Measurements from ENCODE around the gene RCHY1.

Gene RCHY1

DNA sequence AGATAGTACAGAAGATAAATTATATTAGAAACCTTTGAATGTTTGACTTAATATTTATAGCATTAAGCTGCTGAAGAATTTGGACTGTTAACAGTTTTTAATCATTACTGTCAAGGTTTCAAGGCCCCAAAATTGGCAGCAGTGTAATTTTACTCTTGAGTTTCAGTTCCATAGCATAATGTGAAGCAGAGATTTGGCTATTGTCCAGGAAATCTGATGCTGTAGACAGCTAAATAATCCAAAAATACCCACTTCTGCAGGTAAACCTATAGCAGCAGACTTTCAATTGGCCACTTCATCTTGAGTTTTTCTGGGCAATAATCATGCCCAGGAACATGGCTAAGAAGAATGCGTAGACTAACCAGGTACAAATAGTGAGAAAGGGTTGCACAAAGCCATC, 85.0 kb downstream of the RCHY1 start:
- no peak overlapping the region for H3K4me3 ChIP-seq (ENCODE audit: low read depth, low read length)

Data from iPS-11a (cell line).